GM21526 (cell line): ENCODE data around the gene EPS8L3.
"Not testable (repeated sequence)": the region's sequence is repeated elsewhere in the genome, so short reads cannot be mapped to it uniquely, and the experiment has no call there.

Experiments
- ATAC-seq: cut with Tn5 transposase; IDR thresholded peaks from one replicate; pipeline ENCODE4 v1.9.1; 2021; ENCODE audit warnings: moderate library complexity; ENCODE audit not compliant: unreplicated experiment, low FRiP score

Gene EPS8L3

DNA sequence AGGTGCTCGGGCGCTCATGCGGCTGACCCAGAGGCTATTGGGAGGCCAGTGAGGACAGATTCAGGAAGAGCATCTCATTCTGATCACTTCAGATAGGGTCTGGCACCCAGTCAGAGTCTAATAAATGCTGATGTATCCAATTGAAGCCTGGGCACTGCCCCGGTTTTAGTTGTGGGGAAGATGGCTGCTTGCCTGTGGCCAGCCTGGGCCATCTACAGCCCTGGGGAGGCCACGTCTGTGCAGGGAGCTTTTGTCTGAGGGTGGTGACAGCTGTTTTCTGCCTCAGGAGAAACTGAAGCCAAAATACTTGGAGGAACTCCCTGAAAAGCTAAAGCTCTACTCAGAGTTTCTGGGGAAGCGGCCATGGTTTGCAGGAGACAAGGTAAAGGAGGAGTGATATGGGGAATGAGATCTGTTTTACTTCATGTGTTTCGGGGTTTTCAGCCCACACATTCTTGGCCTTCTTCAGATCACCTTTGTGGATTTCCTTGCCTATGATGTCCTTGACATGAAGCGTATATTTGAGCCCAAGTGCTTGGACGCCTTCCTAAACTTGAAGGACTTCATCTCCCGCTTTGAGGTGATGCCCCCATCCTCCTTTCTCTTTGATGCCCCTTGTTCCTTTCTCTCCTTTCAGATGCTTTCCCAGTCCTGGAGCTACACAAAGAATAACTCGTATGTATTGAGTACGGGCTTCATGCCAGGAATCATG, 48.9 kb downstream of the EPS8L3 start:
- ATAC-seq = no peak

DNA sequence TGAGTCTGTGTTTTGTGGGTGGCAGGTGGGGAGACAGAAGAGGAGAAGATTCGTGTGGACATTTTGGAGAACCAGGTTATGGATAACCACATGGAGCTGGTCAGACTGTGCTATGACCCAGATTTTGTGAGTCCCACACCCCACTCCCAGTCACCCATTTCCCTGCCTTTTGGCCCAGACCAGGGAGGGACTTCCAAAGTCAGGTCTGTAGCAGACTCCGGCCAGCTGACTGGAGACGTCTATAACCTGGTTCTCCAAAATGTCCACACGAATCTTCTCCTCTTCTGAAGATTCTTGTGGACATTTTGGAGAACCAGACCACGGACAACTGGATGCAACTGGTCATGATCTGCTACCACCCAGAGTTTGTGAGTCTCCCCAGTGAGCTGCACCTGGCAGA, 50.1 kb downstream of the EPS8L3 start:
- ATAC-seq = no peak

DNA sequence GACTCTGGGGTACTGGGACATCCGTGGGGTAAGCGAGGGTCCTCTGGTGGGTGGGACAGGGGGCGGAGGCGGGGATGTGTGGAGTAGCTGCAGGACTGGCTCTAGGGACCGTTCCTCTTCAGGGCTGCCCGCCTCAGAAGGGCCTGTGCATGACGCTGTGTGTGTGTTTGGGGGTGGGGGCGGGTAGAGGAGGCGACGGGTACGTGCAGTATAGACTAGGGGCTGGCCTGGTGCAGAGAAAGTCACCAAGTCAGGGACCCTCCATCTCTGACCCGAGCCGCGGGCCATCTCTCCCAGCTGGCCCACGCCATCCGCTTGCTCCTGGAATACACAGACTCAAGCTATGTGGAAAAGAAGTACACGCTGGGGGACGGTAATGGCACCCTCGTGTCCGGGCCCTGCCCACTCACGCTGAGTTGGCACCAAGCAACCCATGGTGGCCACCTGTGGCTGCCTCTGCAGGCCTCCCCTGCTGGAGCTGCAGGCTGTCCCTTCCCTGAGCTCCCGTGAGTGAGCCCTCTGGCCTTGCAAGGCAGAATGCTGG, 51.3 kb downstream of the EPS8L3 start:
- ATAC-seq = no peak

DNA sequence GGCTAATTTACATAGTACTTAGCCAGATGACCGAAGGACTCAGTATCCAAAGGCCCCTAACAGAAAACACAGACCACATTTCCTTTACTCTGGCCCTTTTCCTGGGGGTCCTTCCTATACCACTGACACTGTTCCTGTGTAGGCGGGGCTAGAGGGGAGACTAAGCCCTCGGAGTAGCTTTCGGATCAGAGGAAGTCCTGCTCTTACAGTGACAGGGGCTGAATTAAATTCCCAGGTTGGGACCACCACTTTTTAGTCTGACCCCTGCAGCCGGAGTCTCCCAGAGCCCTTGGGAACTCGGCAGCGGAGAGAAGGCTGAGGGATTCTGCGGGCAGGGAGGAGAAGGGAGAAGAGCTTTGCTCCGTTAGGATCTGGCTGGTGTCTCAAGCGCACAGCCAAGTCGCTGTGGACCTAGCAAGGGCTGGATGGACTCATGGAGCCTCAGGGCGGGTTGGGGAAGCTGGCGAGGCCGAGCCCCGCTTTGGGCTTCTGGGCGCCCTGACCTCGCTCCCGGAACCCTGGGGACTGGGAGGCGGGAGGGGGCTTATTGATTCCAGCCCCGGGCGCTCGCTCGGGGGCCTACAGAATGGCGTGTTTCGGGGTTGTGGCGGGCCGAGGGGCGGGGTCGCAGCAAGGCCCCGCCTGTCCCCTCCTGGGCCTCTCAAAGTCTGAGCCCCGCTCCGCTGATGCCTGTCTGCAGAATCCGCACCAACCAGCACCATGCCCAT, 52.0 kb downstream of the EPS8L3 start, which contains the start of gene GSTM5:
TSS of gene GSTM5 (plus strand) at position 659 of the 728 bp plus-strand sequence. CDS start at position 721, 62 bp downstream.
- ATAC-seq = not testable (repeated sequence)

DNA sequence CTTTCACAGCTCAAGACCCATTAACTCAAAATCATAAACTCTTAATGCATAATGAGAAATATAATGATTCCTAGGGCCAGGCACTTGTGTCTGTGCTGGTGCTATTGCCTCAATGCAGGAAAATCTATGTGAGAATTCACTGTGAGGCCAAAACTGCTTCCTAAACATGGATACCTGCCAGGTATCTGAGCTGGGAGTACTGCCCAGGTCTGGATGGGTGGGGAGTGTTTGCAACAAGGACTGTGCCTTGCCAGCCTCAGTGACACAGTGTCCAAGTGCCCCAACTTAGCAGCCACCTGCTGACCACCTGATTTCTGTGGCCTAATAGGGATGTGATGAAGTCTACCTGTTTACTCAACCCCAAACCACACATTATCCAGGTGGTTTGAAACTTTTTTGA, 53.9 kb downstream of the EPS8L3 start:
- not testable (repeated sequence) for ATAC-seq

DNA sequence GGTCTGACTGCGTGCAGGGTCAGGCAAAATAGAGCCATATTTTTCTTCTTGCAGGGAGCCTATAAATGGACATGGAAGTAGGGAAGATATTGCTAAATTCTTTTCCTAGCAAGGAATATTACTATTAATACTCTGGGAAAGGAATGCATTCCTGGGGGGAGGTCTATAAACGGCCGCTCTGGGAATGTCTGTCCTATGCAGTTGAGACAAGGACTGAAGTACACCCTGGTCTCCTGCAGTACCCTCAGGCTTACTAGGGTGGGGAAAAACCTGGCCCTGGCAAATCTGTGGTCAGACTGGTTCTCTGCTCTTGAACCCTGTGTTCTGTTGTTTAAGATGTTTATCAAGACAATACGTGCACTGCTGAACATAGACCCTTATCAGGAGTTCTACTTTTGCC, 54.8 kb downstream of the EPS8L3 start:
- not testable (repeated sequence) for ATAC-seq

DNA sequence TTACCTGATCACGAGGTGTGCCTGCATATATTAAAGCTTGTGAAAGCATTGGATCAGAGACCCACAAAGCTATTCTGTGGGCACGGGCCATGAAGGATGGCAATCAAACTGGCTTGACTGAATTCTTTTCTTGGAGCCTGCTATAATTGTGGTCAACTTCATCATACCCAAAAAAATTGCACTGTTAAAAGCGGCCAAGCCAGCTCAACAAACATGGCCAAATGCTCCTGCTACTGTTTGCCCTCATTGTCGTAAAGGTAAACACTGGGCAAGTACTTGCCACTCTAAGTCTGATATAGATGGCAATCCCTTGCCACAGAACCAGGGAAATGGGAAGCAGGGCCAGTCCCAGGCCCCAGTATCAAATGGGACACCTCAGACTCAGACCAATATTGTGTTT, 58.3 kb downstream of the EPS8L3 start:
- no peak for ATAC-seq

DNA sequence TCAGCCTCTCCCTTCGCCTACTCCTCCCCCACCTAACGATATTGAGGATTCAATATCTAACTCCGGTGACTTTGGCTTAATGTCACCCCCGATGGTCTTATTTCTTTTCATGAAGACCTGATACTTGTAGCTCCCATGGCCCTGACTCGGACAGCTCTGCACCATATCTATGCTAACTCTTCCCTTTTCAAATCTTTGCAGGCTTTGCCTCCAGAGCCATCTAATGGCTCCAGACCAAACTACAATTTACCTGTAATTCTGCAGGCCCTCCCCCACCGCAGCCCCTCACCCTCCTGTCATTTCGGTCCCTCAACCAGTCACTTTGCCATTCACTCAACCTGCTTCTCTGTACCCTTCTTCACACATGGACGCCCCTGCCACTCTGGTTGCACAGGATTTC, 59.5 kb downstream of the EPS8L3 start:
- ATAC-seq = no peak

GRCh38 chr1:109702940-109703339, 60.8 kb downstream of the EPS8L3 start:
- ATAC-seq = not testable (repeated sequence)
